Measurements from ENCODE around the gene PRKCB.

PRKCB gene

GRCh38 chr16:24114876-24115275 is 279.1 kb downstream of the PRKCB start:
- Histone ChIP-seq H3K27ac (no peak overlapping the region), H3K4me1 (ENCODE audit: low read depth, poor library complexity, severe bottlenecking) (no peaks in the 10 kb centered on the region), H3K4me2 (no peak overlapping the region), H4K20me1 (ENCODE audit: insufficient read depth) (no peaks in the 10 kb centered on the region), H3K27me3 (ENCODE audit: insufficient read depth, low read depth) (no peaks in the 10 kb centered on the region), H3K9ac (no peak overlapping the region), H3K36me3 (ENCODE audit: insufficient read depth) (no peaks in the 10 kb centered on the region), H3K79me2 (ENCODE audit: insufficient read depth, low read depth) (no peaks in the 10 kb centered on the region), H3K4me3 (IDR thresholded peaks at IDR 0.05; ENCODE audit: insufficient read depth, low read depth, low read length) (no peak overlapping the region), H2AFZ (ENCODE audit: low read depth) (no peak overlapping the region)
- no peak for TF ChIP-seq CTCF (conservative IDR thresholded peaks at IDR 0.05; ENCODE audit: low read depth, low read length)

GRCh38 chr16:24116046-24116776 is 280.4 kb downstream of the PRKCB start:
- no peak overlapping the region for H3K4me2 ChIP-seq
- no peaks in the 10 kb centered on the region for H3K79me2 ChIP-seq (ENCODE audit: insufficient read depth, low read depth)
- H3K4me3 ChIP-seq (IDR thresholded peaks at IDR 0.05; ENCODE audit: insufficient read depth, low read depth, low read length), result no peak overlapping the region
- no peak overlapping the region for H2AFZ ChIP-seq (ENCODE audit: low read depth)
- H3K27me3 ChIP-seq (ENCODE audit: insufficient read depth, low read depth), result no peaks in the 10 kb centered on the region
- H3K36me3 ChIP-seq (ENCODE audit: insufficient read depth), result no peaks in the 10 kb centered on the region
- no peak overlapping the region for H3K27ac ChIP-seq
- H4K20me1 ChIP-seq (ENCODE audit: insufficient read depth), result no peaks in the 10 kb centered on the region
- H3K9ac ChIP-seq, result no peak overlapping the region
- no peaks in the 10 kb centered on the region for H3K4me1 ChIP-seq (ENCODE audit: low read depth, poor library complexity, severe bottlenecking)
- TF ChIP-seq CTCF (conservative IDR thresholded peaks at IDR 0.05; ENCODE audit: low read depth, low read length), result no peak

- Histone ChIP-seq H3K36me3 (ENCODE audit: insufficient read depth) (no peaks in the 10 kb centered on the region), H3K4me1 (ENCODE audit: low read depth, poor library complexity, severe bottlenecking) (no peaks in the 10 kb centered on the region), H3K27ac (no peak overlapping the region)
These were observed 281.2 kb downstream of the PRKCB start for GRCh38 chr16:24116989-24117388.

GRCh38 chr16:24117680-24118079 is 281.9 kb downstream of the PRKCB start:
- Histone ChIP-seq H3K4me2 (no peak overlapping the region), H3K9ac (no peak overlapping the region), H3K36me3 (ENCODE audit: insufficient read depth) (no peaks in the 10 kb centered on the region), H3K27ac (no peak overlapping the region), H2AFZ (ENCODE audit: low read depth) (no peak overlapping the region), H3K27me3 (ENCODE audit: insufficient read depth, low read depth) (no peaks in the 10 kb centered on the region), H4K20me1 (ENCODE audit: insufficient read depth) (no peaks in the 10 kb centered on the region), H3K79me2 (ENCODE audit: insufficient read depth, low read depth) (no peaks in the 10 kb centered on the region), H3K4me1 (ENCODE audit: low read depth, poor library complexity, severe bottlenecking) (no peaks in the 10 kb centered on the region), H3K4me3 (IDR thresholded peaks at IDR 0.05; ENCODE audit: insufficient read depth, low read depth, low read length) (no peak overlapping the region)
- TF ChIP-seq CTCF (conservative IDR thresholded peaks at IDR 0.05; ENCODE audit: low read depth, low read length), result no peak

More at GRCh38 chr16:24116989-24117388, 281.2 kb downstream of the PRKCB start:
- no peak overlapping the region for H3K9ac ChIP-seq
- H4K20me1 ChIP-seq (ENCODE audit: insufficient read depth), result no peaks in the 10 kb centered on the region
- no peak overlapping the region for H3K4me3 ChIP-seq (IDR thresholded peaks at IDR 0.05; ENCODE audit: insufficient read depth, low read depth, low read length)
- H2AFZ ChIP-seq (ENCODE audit: low read depth), result no peak overlapping the region
- H3K27me3 ChIP-seq (ENCODE audit: insufficient read depth, low read depth), result no peaks in the 10 kb centered on the region
- TF ChIP-seq CTCF (conservative IDR thresholded peaks at IDR 0.05; ENCODE audit: low read depth, low read length), result no peak
- no peak overlapping the region for H3K4me2 ChIP-seq
- H3K79me2 ChIP-seq (ENCODE audit: insufficient read depth, low read depth), result no peaks in the 10 kb centered on the region
